Mesothelial cell of epicardium (in vitro differentiated cells): ENCODE measurements around the gene TANK. TPM values are rescaled to one million over a fixed set of nuclear protein-coding genes. Genes with fewer than 3 reads are reported as not detected.
"Not testable (repeated sequence)": the region's sequence is repeated elsewhere in the genome, so short reads cannot be mapped to it uniquely, and the experiment has no call there.

Experiments used
- DNase-seq, 2 experiments: peaks; one replicate each; pipeline ENCODE4 v3.0.0; 2021; ENCODE audit warnings: low spot score in 2 of 2; ENCODE audit not compliant: unreplicated experiment in 2 of 2
- H3K27ac Mint-ChIP-seq: 2 replicates; pipeline ENCODE4 v1.8.0; 2021; ENCODE audit warnings: mixed read lengths
- H3K27me3 Mint-ChIP-seq: 2 replicates; pipeline ENCODE4 v1.8.0; 2021; ENCODE audit warnings: low read depth, mixed read lengths
- H3K36me3 Mint-ChIP-seq: 2 replicates; pipeline ENCODE4 v1.8.0; 2021; ENCODE audit warnings: mixed read lengths
- H3K4me1 Mint-ChIP-seq: 2 replicates; pipeline ENCODE4 v1.8.0; 2021; ENCODE audit warnings: mixed read lengths
- H3K4me3 Mint-ChIP-seq: 2 replicates; pipeline ENCODE4 v1.8.0; 2021; ENCODE audit warnings: mild to moderate bottlenecking, moderate library complexity, mixed read lengths
- H3K9me3 Mint-ChIP-seq: 2 replicates; pipeline ENCODE4 v1.8.0; 2021; ENCODE audit warnings: mixed read lengths
- total RNA-seq: library from RNA; stranded (reverse); gene quantifications from 3 replicates; pipeline ENCODE4 v1.2.1, GENCODE V29; 2021
- TF ChIP-seq, protein P1 (sequence below): fragments of 200-600 bp; sonication (generic); IDR thresholded peaks from one replicate; pipeline ENCODE4 v1.5.0; 2021; ENCODE audit warnings: antibody characterized with exemption; ENCODE audit not compliant: unreplicated experiment

TANK gene
- total RNA-seq, 1 donor from 2014 or later, result 59.0 TPM

DNA sequence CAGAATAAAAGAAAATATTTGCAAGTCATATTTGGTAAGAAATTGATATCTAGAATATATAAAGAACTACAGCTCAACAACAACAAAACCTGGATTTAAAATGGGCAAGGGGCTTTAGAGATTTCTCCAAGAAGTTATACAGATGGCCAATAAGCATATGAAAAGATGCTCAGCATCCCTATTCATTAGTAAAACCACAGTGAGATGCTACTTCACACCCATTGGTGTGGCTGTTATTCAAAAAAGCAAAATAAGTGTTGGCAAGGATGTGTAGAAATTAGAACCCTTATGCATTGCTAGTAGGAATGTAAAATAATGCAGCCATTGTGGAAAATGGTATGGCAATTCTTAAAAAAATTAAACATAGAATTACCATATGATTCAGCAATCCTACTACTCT lies 29.8 kb downstream of the TANK start:
- Mint-ChIP-seq H3K36me3 (peaks cover 48% of the 10 kb centered on the region), H3K9me3 (no peaks in the 10 kb centered on the region), H3K27ac (no peak overlapping the region), H3K4me1 (no peaks in the 10 kb centered on the region), H3K4me3 (no peak overlapping the region), H3K27me3 (no peaks in the 10 kb centered on the region)
- no peak for DNase-seq
- TF ChIP-seq, protein P1, sequence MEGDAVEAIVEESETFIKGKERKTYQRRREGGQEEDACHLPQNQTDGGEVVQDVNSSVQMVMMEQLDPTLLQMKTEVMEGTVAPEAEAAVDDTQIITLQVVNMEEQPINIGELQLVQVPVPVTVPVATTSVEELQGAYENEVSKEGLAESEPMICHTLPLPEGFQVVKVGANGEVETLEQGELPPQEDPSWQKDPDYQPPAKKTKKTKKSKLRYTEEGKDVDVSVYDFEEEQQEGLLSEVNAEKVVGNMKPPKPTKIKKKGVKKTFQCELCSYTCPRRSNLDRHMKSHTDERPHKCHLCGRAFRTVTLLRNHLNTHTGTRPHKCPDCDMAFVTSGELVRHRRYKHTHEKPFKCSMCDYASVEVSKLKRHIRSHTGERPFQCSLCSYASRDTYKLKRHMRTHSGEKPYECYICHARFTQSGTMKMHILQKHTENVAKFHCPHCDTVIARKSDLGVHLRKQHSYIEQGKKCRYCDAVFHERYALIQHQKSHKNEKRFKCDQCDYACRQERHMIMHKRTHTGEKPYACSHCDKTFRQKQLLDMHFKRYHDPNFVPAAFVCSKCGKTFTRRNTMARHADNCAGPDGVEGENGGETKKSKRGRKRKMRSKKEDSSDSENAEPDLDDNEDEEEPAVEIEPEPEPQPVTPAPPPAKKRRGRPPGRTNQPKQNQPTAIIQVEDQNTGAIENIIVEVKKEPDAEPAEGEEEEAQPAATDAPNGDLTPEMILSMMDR, result no peak

GRCh38 chr2:161195602-161196001 lies 35.4 kb downstream of the TANK start:
- H3K4me1 Mint-ChIP-seq, H3K27ac Mint-ChIP-seq, DNase-seq, H3K27me3 Mint-ChIP-seq, H3K9me3 Mint-ChIP-seq, H3K4me3 Mint-ChIP-seq: not testable (repeated sequence)
- H3K36me3 Mint-ChIP-seq, result peaks cover 52% of the 10 kb centered on the region

GRCh38 chr2:161199912-161200701 lies 39.9 kb downstream of the TANK start:
- TF ChIP-seq, protein P1, result no peak
- Mint-ChIP-seq H3K9me3 (peaks cover 6% of the 10 kb centered on the region), H3K4me3 (no peak overlapping the region), H3K4me1 (no peaks in the 10 kb centered on the region), H3K36me3 (peaks cover 32% of the 10 kb centered on the region), H3K27ac (no peak overlapping the region), H3K27me3 (no peaks in the 10 kb centered on the region)
- DNase-seq, result no peak

- no peak overlapping the region for H3K4me3 Mint-ChIP-seq
- H3K27me3 Mint-ChIP-seq, result no peaks in the 10 kb centered on the region
Measured at GRCh38 chr2:161204846-161205245, 44.6 kb downstream of the TANK start.

DNA sequence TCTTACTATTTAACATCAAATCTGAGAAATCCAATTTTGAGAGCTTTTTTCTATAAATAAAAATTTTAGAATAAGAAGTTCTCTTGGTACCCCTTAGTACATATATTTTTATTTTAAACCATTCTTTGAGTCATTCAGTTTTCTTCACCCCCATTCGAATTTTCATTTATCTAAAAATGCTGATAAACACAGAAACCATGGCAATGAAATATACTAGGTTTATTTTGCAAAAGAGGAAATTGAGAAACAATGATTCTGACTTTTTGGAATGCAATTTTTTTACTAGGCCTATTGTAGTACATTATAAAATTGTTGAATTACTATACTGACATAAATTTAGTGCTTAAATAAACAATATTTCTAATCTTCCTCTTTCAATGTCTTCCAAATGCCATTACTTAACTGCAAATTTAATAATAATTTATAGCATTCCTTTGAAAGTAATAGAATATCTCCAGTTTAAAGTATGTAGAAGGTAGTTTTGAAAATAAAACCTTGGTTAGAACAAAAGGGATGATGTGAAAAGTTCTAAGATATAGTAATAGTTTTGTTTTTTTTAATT lies 46.3 kb downstream of the TANK start:
- Mint-ChIP-seq H3K4me1 (no peaks in the 10 kb centered on the region), H3K27me3 (no peaks in the 10 kb centered on the region), H3K9me3 (no peaks in the 10 kb centered on the region)

More at GRCh38 chr2:161204846-161205245, 44.6 kb downstream of the TANK start:
- Mint-ChIP-seq H3K27ac (no peak overlapping the region), H3K4me1 (no peaks in the 10 kb centered on the region), H3K9me3 (no peaks in the 10 kb centered on the region), H3K36me3 (peaks cover 11% of the 10 kb centered on the region)
- DNase-seq, result no peak
- TF ChIP-seq, protein P1, result no peak

DNA sequence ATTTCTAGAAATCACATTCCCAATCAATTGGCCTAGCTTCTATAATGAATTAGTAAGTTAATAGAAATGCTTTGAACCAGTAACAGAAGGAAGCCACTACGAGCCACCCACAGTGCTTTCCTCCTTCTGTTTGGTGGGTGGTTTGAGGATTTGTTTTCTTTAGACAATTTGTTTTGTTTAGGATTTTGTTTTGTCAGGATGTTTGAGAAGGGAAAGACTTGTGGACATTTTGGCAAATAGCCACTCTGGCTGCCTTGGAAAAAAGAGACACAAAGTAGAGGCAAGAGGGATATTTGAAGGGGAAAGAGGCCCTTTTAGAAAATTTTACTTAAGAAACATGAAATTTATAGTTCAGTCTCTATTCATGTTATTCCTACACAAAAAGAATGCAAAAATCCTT lies 47.7 kb downstream of the TANK start:
- TF ChIP-seq, protein P1, result no peak
- H3K4me3 Mint-ChIP-seq, result no peak overlapping the region
- no peaks in the 10 kb centered on the region for H3K9me3 Mint-ChIP-seq
- H3K27me3 Mint-ChIP-seq, result no peaks in the 10 kb centered on the region
- no peak for DNase-seq
- no peaks in the 10 kb centered on the region for H3K4me1 Mint-ChIP-seq
- H3K36me3 Mint-ChIP-seq, result peaks cover 15% of the 10 kb centered on the region
- no peak overlapping the region for H3K27ac Mint-ChIP-seq

More for the DNA sequence above, 46.3 kb downstream of the TANK start:
- peaks cover 9% of the 10 kb centered on the region for H3K36me3 Mint-ChIP-seq
- no peak overlapping the region for H3K4me3 Mint-ChIP-seq
- H3K27ac Mint-ChIP-seq, result no peak overlapping the region
- DNase-seq, result no peak
- TF ChIP-seq, protein P1, result no peak
